H9 (cell line): ENCODE measurements around the gene RALY. TPM values are rescaled to one million over a fixed set of nuclear protein-coding genes. Genes with fewer than 3 reads are reported as not detected.
A peak's percentile ranks its signal among the peaks of the same experiment; 100 is the strongest.

Source experiments
- DNase-seq: peaks from one replicate; pipeline ENCODE4 v3.0.0-alpha.2; 2017
- H2AFZ ChIP-seq: one replicate; pipeline ENCODE4 v1.6.1; 2013; ENCODE audit warnings: mild to moderate bottlenecking, low read length, control low read depth, moderate library complexity
- H2AK5ac ChIP-seq: 2 replicates; pipeline ENCODE4 v1.6.1; 2013; ENCODE audit warnings: low read length, control low read depth, mixed read lengths; ENCODE audit not compliant: insufficient read length
- H2BK120ac ChIP-seq: one replicate; pipeline ENCODE4 v1.6.1; 2013; ENCODE audit warnings: low read depth, mild to moderate bottlenecking, low read length, control low read depth, inconsistent platforms; ENCODE audit not compliant: poor library complexity, severe bottlenecking
- H2BK12ac ChIP-seq: 2 replicates; pipeline ENCODE4 v1.6.1; 2013; ENCODE audit warnings: low read length, control low read depth, mixed read lengths, low read depth; ENCODE audit not compliant: insufficient read length
- H2BK15ac ChIP-seq: 2 replicates; pipeline ENCODE4 v1.6.1; 2013; ENCODE audit warnings: low read depth, low read length, control low read depth
- H2BK20ac ChIP-seq: one replicate; pipeline ENCODE4 v1.6.1; 2013; ENCODE audit warnings: low read depth, mild to moderate bottlenecking, low read length, control low read depth, inconsistent platforms; ENCODE audit not compliant: poor library complexity, severe bottlenecking
- H2BK5ac ChIP-seq: 2 replicates; pipeline ENCODE4 v1.6.1; 2013; ENCODE audit warnings: low read length, control low read depth, mixed read lengths; ENCODE audit not compliant: insufficient read length
- H3K14ac ChIP-seq: 2 replicates; pipeline ENCODE4 v1.6.1; 2013; ENCODE audit warnings: low read length, control low read depth; ENCODE audit not compliant: insufficient read depth
- H3K18ac ChIP-seq: 2 replicates; pipeline ENCODE4 v1.6.1; 2013; ENCODE audit warnings: low read depth, mild to moderate bottlenecking, mixed read lengths, low read length, control low read depth; ENCODE audit not compliant: insufficient read length
- H3K23ac ChIP-seq: 2 replicates; pipeline ENCODE4 v1.6.1; 2013; ENCODE audit warnings: low read length, control low read depth, mixed read lengths, low read depth; ENCODE audit not compliant: insufficient read length
- H3K23me2 ChIP-seq: 2 replicates; pipeline ENCODE4 v1.6.1; 2013; ENCODE audit warnings: low read depth, mild to moderate bottlenecking, mixed read lengths, low read length, control low read depth; ENCODE audit not compliant: insufficient read length, poor library complexity, severe bottlenecking
- H3K27ac ChIP-seq: 2 replicates; pipeline ENCODE4 v1.5.1; 2013; ENCODE audit warnings: low read length, control low read depth, mixed read lengths, low read depth; ENCODE audit not compliant: insufficient read length
- H3K27me3 ChIP-seq: 2 replicates; pipeline ENCODE4 v1.6.1; 2013; ENCODE audit warnings: low read length, control low read depth, inconsistent platforms; ENCODE audit not compliant: insufficient read depth
- H3K4ac ChIP-seq: 2 replicates; pipeline ENCODE4 v1.6.1; 2013; ENCODE audit warnings: low read depth, mild to moderate bottlenecking, control low read depth, inconsistent platforms, low read length, moderate library complexity
- H3K4me1 ChIP-seq: 2 replicates; pipeline ENCODE4 v1.6.1; 2013; ENCODE audit warnings: low read length, control low read depth, inconsistent platforms; ENCODE audit not compliant: insufficient read depth
- H3K4me2 ChIP-seq: 2 replicates; pipeline ENCODE4 v1.6.1; 2013; ENCODE audit warnings: low read length, control low read depth, mixed read lengths; ENCODE audit not compliant: insufficient read length, insufficient read depth
- H3K56ac ChIP-seq: 2 replicates; pipeline ENCODE4 v1.6.1; 2013; ENCODE audit warnings: low read depth, mild to moderate bottlenecking, mixed read lengths, low read length, control low read depth; ENCODE audit not compliant: insufficient read length
- H3K79me1 ChIP-seq: 2 replicates; pipeline ENCODE4 v1.6.1; 2013; ENCODE audit warnings: low read depth, mild to moderate bottlenecking, moderate library complexity, low read length, control low read depth, inconsistent platforms; ENCODE audit not compliant: insufficient read depth, poor library complexity, severe bottlenecking
- H3K79me2 ChIP-seq: 2 replicates; pipeline ENCODE4 v1.6.1; 2013; ENCODE audit warnings: low read length, control low read depth, inconsistent platforms; ENCODE audit not compliant: insufficient read depth
- H3K9ac ChIP-seq: 2 replicates; pipeline ENCODE4 v1.6.1; 2013; ENCODE audit warnings: low read length, control low read depth, mixed read lengths; ENCODE audit not compliant: insufficient read length; ENCODE audit errors: extremely low read depth
- H3K9me3 ChIP-seq: one replicate; pipeline ENCODE4 v1.6.1; 2013; ENCODE audit warnings: low read depth, low read length, inconsistent platforms; ENCODE audit not compliant: control insufficient read depth
- H3T11ph ChIP-seq: one replicate; pipeline ENCODE4 v1.6.1; 2013; ENCODE audit warnings: mild to moderate bottlenecking, low read length, control low read depth, inconsistent platforms
- H4K20me1 ChIP-seq: one replicate; pipeline ENCODE4 v1.6.1; 2013; ENCODE audit not compliant: control insufficient read depth, insufficient read length, insufficient read depth
- H4K5ac ChIP-seq: 2 replicates; pipeline ENCODE4 v1.6.1; 2013; ENCODE audit warnings: low read depth, mild to moderate bottlenecking, mixed read lengths, low read length, control low read depth; ENCODE audit not compliant: insufficient read length
- H4K8ac ChIP-seq: replicated peaks from 2 replicates; pipeline ENCODE4 v1.6.1; 2013; ENCODE audit warnings: low read length, control low read depth, mixed read lengths, low read depth; ENCODE audit not compliant: insufficient read length
- H4K91ac ChIP-seq: 2 replicates; pipeline ENCODE4 v1.6.1; 2013; ENCODE audit warnings: low read depth, mild to moderate bottlenecking, moderate library complexity, mixed read lengths, low read length, control low read depth; ENCODE audit not compliant: insufficient read length
- H3K27ac Mint-ChIP-seq, 3 experiments: 2 replicates in 2 of 3; 3 replicates in 1 of 3; pipeline ENCODE4 v1.8.0; 2020 to 2021; ENCODE audit warnings: mixed read lengths in 3 of 3, mild to moderate bottlenecking in 1 of 3, moderate library complexity in 1 of 3
- H3K27me3 Mint-ChIP-seq: 2 replicates; pipeline ENCODE4 v1.8.0; 2021; ENCODE audit warnings: low read depth, mild to moderate bottlenecking, moderate library complexity, mixed read lengths
- H3K36me3 Mint-ChIP-seq, 3 experiments: 2 replicates in 2 of 3; 3 replicates in 1 of 3; pipeline ENCODE4 v1.8.0; 2020 to 2021; ENCODE audit warnings: low read depth in 3 of 3, mixed read lengths in 3 of 3; ENCODE audit not compliant: insufficient read depth in 1 of 3
- H3K4me1 Mint-ChIP-seq, 2 experiments: 2 replicates each; pipeline ENCODE4 v1.8.0; 2020; ENCODE audit warnings: mixed read lengths in 2 of 2
- H3K4me3 Mint-ChIP-seq, 2 experiments: 2 replicates in 1 of 2; 3 replicates in 1 of 2; pipeline ENCODE4 v1.8.0; 2020 to 2021; ENCODE audit warnings: mild to moderate bottlenecking in 2 of 2, mixed read lengths in 2 of 2, moderate library complexity in 1 of 2
- H3K9me3 Mint-ChIP-seq, 2 experiments: 2 replicates in 1 of 2; 3 replicates in 1 of 2; pipeline ENCODE4 v1.8.0; 2020; ENCODE audit warnings: mild to moderate bottlenecking in 2 of 2, mixed read lengths in 2 of 2, moderate library complexity in 1 of 2
- WGBS: extraction: QIAGEN DNeasy Blood & Tissue Kit; methylation state at CpG from one replicate; pipeline ENCODE4 v1.1.7; 2013; ENCODE audit warnings: missing lambda C conversion rate, low lambda C conversion rate, mixed read lengths; ENCODE audit not compliant: insufficient read length; ENCODE audit errors: extremely low coverage; 5-methylcytosine and 5-hydroxymethylcytosine counted together
- total RNA-seq: library from RNA; stranded (reverse); gene quantifications from 2 replicates; pipeline ENCODE4 v1.2.1, GENCODE V29; 2021
- TF ChIP-seq, protein P1 (sequence below): fragments of 200-600 bp; sonication (generic); conservative IDR thresholded peaks from 3 replicates; pipeline ENCODE4 v1.8.0; 2021; ENCODE audit warnings: antibody characterized with exemption, mild to moderate bottlenecking

The RALY gene
- total RNA-seq, 1 experiment from 2014 or later, result 199 TPM

DNA sequence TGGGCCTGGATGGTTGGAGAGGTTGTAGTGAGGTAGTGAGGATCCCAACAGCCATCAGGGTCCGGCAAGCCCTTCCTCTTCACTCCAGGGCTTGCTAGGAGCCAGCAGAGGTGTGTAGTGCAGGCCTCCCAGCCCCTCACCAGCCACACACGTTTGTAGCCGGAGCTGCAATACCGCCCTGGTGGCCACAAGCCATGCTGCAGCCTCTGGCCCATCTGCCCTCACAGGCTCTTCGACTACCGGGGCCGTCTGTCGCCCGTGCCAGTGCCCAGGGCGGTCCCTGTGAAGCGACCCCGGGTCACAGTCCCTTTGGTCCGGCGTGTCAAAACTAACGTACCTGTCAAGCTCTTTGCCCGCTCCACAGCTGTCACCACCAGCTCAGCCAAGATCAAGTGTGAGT is 81.9 kb downstream of the RALY start:
- no peak overlapping the region; a peak in 1 of 5 replicates for H3K4me3 Mint-ChIP-seq
- H3K79me2 ChIP-seq, result no peaks in the 10 kb centered on the region; the same call in 1 of the 2 replicates
- peak; percentile 49 for DNase-seq

More for the DNA sequence above, 81.9 kb downstream of the RALY start:
- Histone ChIP-seq H4K91ac (no peak overlapping the region), H3K23ac (no peak overlapping the region), H2BK120ac (no peak overlapping the region), H3K4me1 (no peaks in the 10 kb centered on the region), H2BK5ac (no peak overlapping the region), H3K27me3 (no peaks in the 10 kb centered on the region), H2BK12ac (no peak overlapping the region), H2AFZ (no peak overlapping the region), H3K79me1 (no peaks in the 10 kb centered on the region), H2BK15ac (no peak overlapping the region), H4K8ac (no peak overlapping the region), H3K14ac (no peak overlapping the region; the same call in 1 of the 2 replicates), H3K9me3 (no peaks in the 10 kb centered on the region), H3K9ac (no peak overlapping the region), H3T11ph (no peak overlapping the region), H3K23me2 (no peaks in the 10 kb centered on the region), H2AK5ac (no peak overlapping the region), H3K4me2 (no peak overlapping the region), H3K18ac (no peak overlapping the region), H2BK20ac (no peak overlapping the region), H4K20me1 (no peaks in the 10 kb centered on the region), H4K5ac (no peak overlapping the region), H3K27ac (no peak overlapping the region), H3K4ac (no peak overlapping the region), H3K56ac (no peak overlapping the region)
- Mint-ChIP-seq H3K27ac (peak overlapping the region in 1 of 3 experiments; percentile 71; a peak in 1 of 7 replicates), H3K27me3 (no peaks in the 10 kb centered on the region), H3K36me3 (peaks cover 13 to 70% (median 39%) of the 10 kb centered on the region in 3 experiments; a peak in 6 of 7 replicates), H3K9me3 (no peaks in the 10 kb centered on the region), H3K4me1 (peaks cover 3 to 15% of the 10 kb centered on the region in 2 experiments; a peak in 2 of 4 replicates)
- TF ChIP-seq, protein P1, sequence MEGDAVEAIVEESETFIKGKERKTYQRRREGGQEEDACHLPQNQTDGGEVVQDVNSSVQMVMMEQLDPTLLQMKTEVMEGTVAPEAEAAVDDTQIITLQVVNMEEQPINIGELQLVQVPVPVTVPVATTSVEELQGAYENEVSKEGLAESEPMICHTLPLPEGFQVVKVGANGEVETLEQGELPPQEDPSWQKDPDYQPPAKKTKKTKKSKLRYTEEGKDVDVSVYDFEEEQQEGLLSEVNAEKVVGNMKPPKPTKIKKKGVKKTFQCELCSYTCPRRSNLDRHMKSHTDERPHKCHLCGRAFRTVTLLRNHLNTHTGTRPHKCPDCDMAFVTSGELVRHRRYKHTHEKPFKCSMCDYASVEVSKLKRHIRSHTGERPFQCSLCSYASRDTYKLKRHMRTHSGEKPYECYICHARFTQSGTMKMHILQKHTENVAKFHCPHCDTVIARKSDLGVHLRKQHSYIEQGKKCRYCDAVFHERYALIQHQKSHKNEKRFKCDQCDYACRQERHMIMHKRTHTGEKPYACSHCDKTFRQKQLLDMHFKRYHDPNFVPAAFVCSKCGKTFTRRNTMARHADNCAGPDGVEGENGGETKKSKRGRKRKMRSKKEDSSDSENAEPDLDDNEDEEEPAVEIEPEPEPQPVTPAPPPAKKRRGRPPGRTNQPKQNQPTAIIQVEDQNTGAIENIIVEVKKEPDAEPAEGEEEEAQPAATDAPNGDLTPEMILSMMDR, result peak; percentile 60
- WGBS, result no CpG with 5 or more reads among the region's 16 CpGs
